HepG2 (cell line): ENCODE results near the gene CELSR3. TPM values are rescaled to one million over a fixed set of nuclear protein-coding genes. Genes with fewer than 3 reads are reported as not detected.

Experiments used
- ELF4 ChIP-seq: sonication (generic); formaldehyde crosslinking; IDR thresholded peaks from 2 replicates; pipeline ENCODE4 v1.5.0; 2020; ENCODE audit warnings: missing genetic modification reagents, mild to moderate bottlenecking, moderate library complexity, borderline replicate concordance
- GTF2F1 ChIP-seq: fragments of 150-350 bp; IDR thresholded peaks from 2 replicates; pipeline ENCODE4 v1.6.1; 2014; ENCODE audit warnings: low read length
- HNF4G ChIP-seq, 2 experiments: sonication (generic) in 1 of 2; formaldehyde crosslinking in 1 of 2; IDR thresholded peaks; 2 replicates each; pipeline versions ENCODE4 v1.4.0 to v1.6.1; 2011 to 2020; ENCODE audit warnings: borderline replicate concordance in 2 of 2, low read depth in 2 of 2, mild to moderate bottlenecking in 2 of 2, low read length in 1 of 2, missing genetic modification reagents in 1 of 2, moderate library complexity in 1 of 2
- KDM2A ChIP-seq: sonication (generic); formaldehyde crosslinking; IDR thresholded peaks from 2 replicates; pipeline ENCODE4 v1.4.0; 2020; ENCODE audit warnings: low read depth, missing genetic modification reagents, borderline replicate concordance
- MYC ChIP-seq: sonication (generic); formaldehyde crosslinking; IDR thresholded peaks from 2 replicates; pipeline ENCODE4 v1.9.0; 2021; ENCODE audit warnings: missing genetic modification reagents, borderline replicate concordance
- NFRKB ChIP-seq: fragments of 450-650 bp; IDR thresholded peaks from 2 replicates; pipeline ENCODE4 v1.6.1; 2017
- NR2C2 ChIP-seq: sonication (generic); formaldehyde crosslinking; IDR thresholded peaks from 2 replicates; pipeline ENCODE4 v1.4.0; 2020; ENCODE audit warnings: missing genetic modification reagents, mild to moderate bottlenecking, moderate library complexity, borderline replicate concordance
- POLR2AphosphoS2 ChIP-seq: IDR thresholded peaks from 2 replicates; pipeline ENCODE4 v1.6.1; 2011; ENCODE audit warnings: low read depth, low read length, improper control_type of control experiment
- POLR2AphosphoS5 ChIP-seq: IDR thresholded peaks from 2 replicates; pipeline ENCODE4 v1.6.1; 2012; ENCODE audit warnings: low read depth, low read length
- PPARG ChIP-seq: conservative IDR thresholded peaks from 2 replicates; pipeline ENCODE4 v1.6.1; 2016; ENCODE audit warnings: missing biosample characterization, missing genetic modification reagents
- SP1 ChIP-seq, 2 experiments: fragments of 450-650 bp in 1 of 2; sonication (generic) in 1 of 2; formaldehyde crosslinking in 1 of 2; IDR thresholded peaks; 2 replicates each; pipeline versions ENCODE4 v1.4.0 to v1.6.1; 2016 to 2020; ENCODE audit warnings: missing genetic modification reagents in 1 of 2
- ZNF569 ChIP-seq: sonication (generic); formaldehyde crosslinking; IDR thresholded peaks from 2 replicates; pipeline ENCODE4 v1.5.0; 2020; ENCODE audit warnings: mild to moderate bottlenecking, missing genetic modification reagents, moderate library complexity, borderline replicate concordance
- ZNF772 ChIP-seq: sonication (generic); formaldehyde crosslinking; IDR thresholded peaks from 2 replicates; pipeline ENCODE4 v1.5.0; 2020; ENCODE audit warnings: mild to moderate bottlenecking, missing genetic modification reagents
- polyA plus RNA-seq, 8 experiments: library from polyadenylated mRNA; depleted of rRNA in 3 of 8; stranded (reverse) in 7 of 8; unstranded in 1 of 8; fragments of >200 nt; fragmentation: Illumina TruSeq in 4 of 8; extraction: Trizol in 4 of 8; gene quantifications; 2 replicates each; pipeline versions ENCODE4 v1.2.1 to v1.2.3, GENCODE V29; 2011 to 2016; ENCODE audit warnings: low read depth in 4 of 8, missing spikeins in 1 of 8, mixed read lengths in 1 of 8; ENCODE audit not compliant: insufficient read depth in 1 of 8
- total RNA-seq, 5 experiments: library from RNA; depleted of rRNA; stranded (reverse); fragments of >200 nt; fragmentation: Illumina TruSeq; extraction: Trizol; gene quantifications; 2 replicates each; pipeline ENCODE4 v1.2.3, GENCODE V29; 2016; ENCODE audit warnings: low read depth in 1 of 5
- TF ChIP-seq, protein P1 (sequence below): sonication (generic); formaldehyde crosslinking; IDR thresholded peaks from 2 replicates; pipeline ENCODE4 v1.5.0; 2020; ENCODE audit warnings: missing genetic modification reagents
- TF ChIP-seq, protein P2 (sequence below): sonication (generic); formaldehyde crosslinking; IDR thresholded peaks from 2 replicates; pipeline ENCODE4 v1.4.0; 2020; ENCODE audit warnings: missing genetic modification reagents
- TF ChIP-seq, protein P3 (sequence below): sonication (generic); formaldehyde crosslinking; IDR thresholded peaks from 2 replicates; pipeline ENCODE4 v1.5.0; 2020; ENCODE audit warnings: missing genetic modification reagents
- TF ChIP-seq, protein P4 (sequence below): sonication (generic); formaldehyde crosslinking; conservative IDR thresholded peaks from 2 replicates; pipeline ENCODE4 v1.8.0; 2022; ENCODE audit warnings: mild to moderate bottlenecking, moderate library complexity, missing genetic modification reagents
- TF ChIP-seq, protein P5 (sequence below): sonication (generic); formaldehyde crosslinking; IDR thresholded peaks from 2 replicates; pipeline ENCODE4 v1.4.0; 2020; ENCODE audit warnings: missing genetic modification reagents
- TF ChIP-seq, protein P6 (sequence below): sonication (generic); formaldehyde crosslinking; IDR thresholded peaks from 2 replicates; pipeline ENCODE4 v1.5.0; 2020; ENCODE audit warnings: mild to moderate bottlenecking, missing genetic modification reagents, borderline replicate concordance

Gene CELSR3
- total and polyA plus RNA-seq, 2 of the 13 experiments (the other 11 are each of a cell fraction or from before 2014, with no cell fraction given) = 5.4 to 6.7 TPM

DNA sequence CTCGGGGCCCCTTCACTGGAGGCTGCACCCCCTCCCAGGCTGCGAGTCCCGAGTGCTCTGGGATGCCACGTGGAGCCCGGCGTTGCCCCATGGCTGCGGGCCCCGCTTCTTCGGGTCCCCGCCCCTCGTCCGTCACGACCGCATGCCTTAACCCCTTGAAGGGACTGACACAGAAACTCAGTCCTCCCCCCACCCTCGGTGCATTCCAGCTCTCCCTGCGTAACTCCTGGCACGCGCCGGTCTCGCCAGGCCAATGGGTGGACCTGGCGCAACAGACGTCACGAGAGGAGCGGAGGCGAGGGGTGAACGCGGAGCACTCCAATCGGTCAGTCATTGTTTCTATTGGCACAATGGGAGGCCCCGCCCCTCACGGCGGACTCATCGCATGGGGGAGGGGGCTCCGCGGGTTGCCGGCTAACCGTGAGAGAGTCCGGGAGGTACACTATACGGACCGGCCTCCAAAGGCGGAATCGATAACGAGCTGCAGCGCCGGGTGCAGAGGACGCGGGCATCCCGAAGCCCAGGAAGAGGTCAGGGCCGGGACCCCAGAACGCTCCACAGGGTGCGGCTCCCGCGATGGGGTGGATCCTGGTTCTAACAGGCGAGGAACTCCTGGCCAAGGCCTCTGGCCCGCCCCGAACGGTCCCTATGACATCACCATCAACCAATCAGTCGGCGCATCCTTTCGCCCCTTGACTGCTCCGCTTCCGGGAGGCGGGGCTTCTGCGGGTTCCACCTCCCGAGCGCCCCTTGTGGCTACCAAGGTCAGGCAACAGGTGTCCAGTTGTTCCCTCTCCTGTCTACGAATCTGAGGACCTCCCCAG is 1.0 kb upstream of the CELSR3 start (continued):
- TF ChIP-seq PPARG (CRISPR knock-in tag) = no peak
- TF ChIP-seq, protein P1, sequence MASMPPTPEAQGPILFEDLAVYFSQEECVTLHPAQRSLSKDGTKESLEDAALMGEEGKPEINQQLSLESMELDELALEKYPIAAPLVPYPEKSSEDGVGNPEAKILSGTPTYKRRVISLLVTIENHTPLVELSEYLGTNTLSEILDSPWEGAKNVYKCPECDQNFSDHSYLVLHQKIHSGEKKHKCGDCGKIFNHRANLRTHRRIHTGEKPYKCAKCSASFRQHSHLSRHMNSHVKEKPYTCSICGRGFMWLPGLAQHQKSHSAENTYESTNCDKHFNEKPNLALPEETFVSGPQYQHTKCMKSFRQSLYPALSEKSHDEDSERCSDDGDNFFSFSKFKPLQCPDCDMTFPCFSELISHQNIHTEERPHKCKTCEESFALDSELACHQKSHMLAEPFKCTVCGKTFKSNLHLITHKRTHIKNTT = no peak
- peak; percentile 81 for TF ChIP-seq ZNF772 (CRISPR knock-in tag)
- TF ChIP-seq, protein P2, sequence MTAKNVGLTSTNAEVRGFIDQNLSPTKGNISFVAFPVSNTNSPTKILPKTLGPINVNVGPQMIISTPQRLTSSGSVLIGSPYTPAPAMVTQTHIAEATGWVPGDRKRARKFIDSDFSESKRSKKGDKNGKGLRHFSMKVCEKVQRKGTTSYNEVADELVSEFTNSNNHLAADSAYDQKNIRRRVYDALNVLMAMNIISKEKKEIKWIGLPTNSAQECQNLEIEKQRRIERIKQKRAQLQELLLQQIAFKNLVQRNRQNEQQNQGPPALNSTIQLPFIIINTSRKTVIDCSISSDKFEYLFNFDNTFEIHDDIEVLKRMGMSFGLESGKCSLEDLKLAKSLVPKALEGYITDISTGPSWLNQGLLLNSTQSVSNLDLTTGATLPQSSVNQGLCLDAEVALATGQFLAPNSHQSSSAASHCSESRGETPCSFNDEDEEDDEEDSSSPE = peak; percentile 80
- no peak for TF ChIP-seq SP1 (IDR thresholded peaks at IDR 0.05)
- TF ChIP-seq SP1 (CRISPR knock-in tag; IDR thresholded peaks at IDR 0.05) = peak; percentile 68
- TF ChIP-seq, protein P3, sequence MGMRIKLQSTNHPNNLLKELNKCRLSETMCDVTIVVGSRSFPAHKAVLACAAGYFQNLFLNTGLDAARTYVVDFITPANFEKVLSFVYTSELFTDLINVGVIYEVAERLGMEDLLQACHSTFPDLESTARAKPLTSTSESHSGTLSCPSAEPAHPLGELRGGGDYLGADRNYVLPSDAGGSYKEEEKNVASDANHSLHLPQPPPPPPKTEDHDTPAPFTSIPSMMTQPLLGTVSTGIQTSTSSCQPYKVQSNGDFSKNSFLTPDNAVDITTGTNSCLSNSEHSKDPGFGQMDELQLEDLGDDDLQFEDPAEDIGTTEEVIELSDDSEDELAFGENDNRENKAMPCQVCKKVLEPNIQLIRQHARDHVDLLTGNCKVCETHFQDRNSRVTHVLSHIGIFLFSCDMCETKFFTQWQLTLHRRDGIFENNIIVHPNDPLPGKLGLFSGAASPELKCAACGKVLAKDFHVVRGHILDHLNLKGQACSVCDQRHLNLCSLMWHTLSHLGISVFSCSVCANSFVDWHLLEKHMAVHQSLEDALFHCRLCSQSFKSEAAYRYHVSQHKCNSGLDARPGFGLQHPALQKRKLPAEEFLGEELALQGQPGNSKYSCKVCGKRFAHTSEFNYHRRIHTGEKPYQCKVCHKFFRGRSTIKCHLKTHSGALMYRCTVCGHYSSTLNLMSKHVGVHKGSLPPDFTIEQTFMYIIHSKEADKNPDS (CRISPR knock-in tag) = 0 out of 2 replicates have a peak, but pooled peaks have one; percentile 42
- peak; percentile 99 for TF ChIP-seq KDM2A (CRISPR knock-in tag)
- no peak; the same call in 1 of the 2 replicates for TF ChIP-seq POLR2AphosphoS2
- TF ChIP-seq NR2C2 (CRISPR knock-in tag) = peak; percentile 71; the same call in 1 of the 2 replicates
- TF ChIP-seq GTF2F1 = no peak
- TF ChIP-seq, protein P4, sequence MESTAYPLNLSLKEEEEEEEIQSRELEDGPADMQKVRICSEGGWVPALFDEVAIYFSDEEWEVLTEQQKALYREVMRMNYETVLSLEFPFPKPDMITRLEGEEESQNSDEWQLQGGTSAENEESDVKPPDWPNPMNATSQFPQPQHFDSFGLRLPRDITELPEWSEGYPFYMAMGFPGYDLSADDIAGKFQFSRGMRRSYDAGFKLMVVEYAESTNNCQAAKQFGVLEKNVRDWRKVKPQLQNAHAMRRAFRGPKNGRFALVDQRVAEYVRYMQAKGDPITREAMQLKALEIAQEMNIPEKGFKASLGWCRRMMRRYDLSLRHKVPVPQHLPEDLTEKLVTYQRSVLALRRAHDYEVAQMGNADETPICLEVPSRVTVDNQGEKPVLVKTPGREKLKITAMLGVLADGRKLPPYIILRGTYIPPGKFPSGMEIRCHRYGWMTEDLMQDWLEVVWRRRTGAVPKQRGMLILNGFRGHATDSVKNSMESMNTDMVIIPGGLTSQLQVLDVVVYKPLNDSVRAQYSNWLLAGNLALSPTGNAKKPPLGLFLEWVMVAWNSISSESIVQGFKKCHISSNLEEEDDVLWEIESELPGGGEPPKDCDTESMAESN (CRISPR knock-in tag) = peak; percentile 74; the same call in 1 of the 2 replicates
- no peak; the same call in 1 of the 2 replicates for TF ChIP-seq HNF4G (IDR thresholded peaks at IDR 0.05; ENCODE audit: borderline replicate concordance, low read depth, low read length)
- TF ChIP-seq HNF4G (CRISPR knock-in tag; IDR thresholded peaks at IDR 0.05; ENCODE audit: borderline replicate concordance, low read depth) = no peak
- TF ChIP-seq, protein P5, sequence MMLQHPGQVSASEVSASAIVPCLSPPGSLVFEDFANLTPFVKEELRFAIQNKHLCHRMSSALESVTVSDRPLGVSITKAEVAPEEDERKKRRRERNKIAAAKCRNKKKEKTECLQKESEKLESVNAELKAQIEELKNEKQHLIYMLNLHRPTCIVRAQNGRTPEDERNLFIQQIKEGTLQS (CRISPR knock-in tag) = no peak
- TF ChIP-seq, protein P6, sequence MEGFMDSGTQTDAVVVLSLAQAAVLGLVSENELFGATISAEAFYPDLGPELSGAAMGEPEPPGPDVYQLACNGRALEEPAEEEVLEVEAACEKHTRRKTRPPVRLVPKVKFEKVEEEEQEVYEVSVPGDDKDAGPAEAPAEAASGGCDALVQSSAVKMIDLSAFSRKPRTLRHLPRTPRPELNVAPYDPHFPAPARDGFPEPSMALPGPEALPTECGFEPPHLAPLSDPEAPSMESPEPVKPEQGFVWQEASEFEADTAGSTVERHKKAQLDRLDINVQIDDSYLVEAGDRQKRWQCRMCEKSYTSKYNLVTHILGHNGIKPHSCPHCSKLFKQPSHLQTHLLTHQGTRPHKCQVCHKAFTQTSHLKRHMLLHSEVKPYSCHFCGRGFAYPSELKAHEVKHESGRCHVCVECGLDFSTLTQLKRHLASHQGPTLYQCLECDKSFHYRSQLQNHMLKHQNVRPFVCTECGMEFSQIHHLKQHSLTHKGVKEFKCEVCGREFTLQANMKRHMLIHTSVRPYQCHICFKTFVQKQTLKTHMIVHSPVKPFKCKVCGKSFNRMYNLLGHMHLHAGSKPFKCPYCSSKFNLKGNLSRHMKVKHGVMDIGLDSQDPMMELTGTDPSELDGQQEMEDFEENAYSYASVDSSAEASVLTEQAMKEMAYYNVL (CRISPR knock-in tag) = peak; percentile 24; the same call in 1 of the 2 replicates
- peak; percentile 58 for TF ChIP-seq POLR2AphosphoS5
- peak; percentile 97 for TF ChIP-seq MYC (CRISPR knock-in tag)
- TF ChIP-seq ELF4 = peak; percentile 87; the same call in 1 of the 2 replicates
- TF ChIP-seq ZNF569 (CRISPR knock-in tag) = no peak; the same call in 1 of the 2 replicates
- no peak for TF ChIP-seq NFRKB
